ENCODE results near the gene DLGAP1. TPM values are rescaled to one million over a fixed set of nuclear protein-coding genes. Genes with fewer than 3 reads are reported as not detected.

Gene DLGAP1
- total and polyA plus RNA-seq, 7 donors: 0.13 to 2.6 (median 1.3) TPM; not detected in 1

- H3K4me3 ChIP-seq: no peak overlapping the region
- no peaks in the 10 kb centered on the region for H3K9me3 ChIP-seq
- H3K4me1 ChIP-seq: no peaks in the 10 kb centered on the region
- WGBS, 2 donors: 70 to 79% methylated on average over 3 of the region's 3 CpGs
- no peaks in the 10 kb centered on the region for H3K27me3 ChIP-seq
- DNase-seq: no peak
- intact Hi-C loops (cut with DNase I): no loop called here
- TF ChIP-seq CTCF (IDR thresholded peaks at IDR 0.05): no peak
- TF ChIP-seq POLR2AphosphoS5 (IDR thresholded peaks at IDR 0.05): no peak
- no peak for TF ChIP-seq POLR2A (IDR thresholded peaks at IDR 0.05)
- no peak for TF ChIP-seq EP300 (IDR thresholded peaks at IDR 0.05)
- H3K36me3 ChIP-seq: no peaks in the 10 kb centered on the region
- no peak overlapping the region for H3K27ac ChIP-seq
Measured at GRCh38 chr18:3874581-3874980, 580.5 kb downstream of the DLGAP1 start.

GRCh38 chr18:3874125-3874524, 581.0 kb downstream of the DLGAP1 start:
- intact Hi-C loops (cut with DNase I): no loop called here
- no peaks in the 10 kb centered on the region for H3K4me1 ChIP-seq
- no peaks in the 10 kb centered on the region for H3K9me3 ChIP-seq
- no peak overlapping the region for H3K27ac ChIP-seq
- no peaks in the 10 kb centered on the region for H3K36me3 ChIP-seq
- 34 to 73% methylated on average over 7 of the region's 7 CpGs for WGBS, 2 donors
- no peak for DNase-seq
- TF ChIP-seq EP300 (IDR thresholded peaks at IDR 0.05): no peak
- no peak for TF ChIP-seq CTCF (IDR thresholded peaks at IDR 0.05)
- TF ChIP-seq POLR2A (IDR thresholded peaks at IDR 0.05): no peak
- TF ChIP-seq POLR2AphosphoS5 (IDR thresholded peaks at IDR 0.05): no peak
- H3K27me3 ChIP-seq: no peaks in the 10 kb centered on the region
- H3K4me3 ChIP-seq: no peak overlapping the region

- no peaks in the 10 kb centered on the region for H3K9me3 ChIP-seq
- H3K4me1 ChIP-seq: no peaks in the 10 kb centered on the region
- H3K27me3 ChIP-seq: no peaks in the 10 kb centered on the region
- DNase-seq: no peak
- TF ChIP-seq EP300 (IDR thresholded peaks at IDR 0.05) (no peak), POLR2A (IDR thresholded peaks at IDR 0.05) (no peak), POLR2AphosphoS5 (IDR thresholded peaks at IDR 0.05) (no peak), CTCF (IDR thresholded peaks at IDR 0.05) (no peak)
- no peak overlapping the region for H3K4me3 ChIP-seq
- H3K36me3 ChIP-seq: no peaks in the 10 kb centered on the region
- 68 to 85% methylated on average over 1 of the region's 1 CpG for WGBS, 2 donors
- no peak overlapping the region for H3K27ac ChIP-seq
- intact Hi-C loops (cut with DNase I): no loop called here
Measured at GRCh38 chr18:3873698-3874097, 581.4 kb downstream of the DLGAP1 start.

DNA sequence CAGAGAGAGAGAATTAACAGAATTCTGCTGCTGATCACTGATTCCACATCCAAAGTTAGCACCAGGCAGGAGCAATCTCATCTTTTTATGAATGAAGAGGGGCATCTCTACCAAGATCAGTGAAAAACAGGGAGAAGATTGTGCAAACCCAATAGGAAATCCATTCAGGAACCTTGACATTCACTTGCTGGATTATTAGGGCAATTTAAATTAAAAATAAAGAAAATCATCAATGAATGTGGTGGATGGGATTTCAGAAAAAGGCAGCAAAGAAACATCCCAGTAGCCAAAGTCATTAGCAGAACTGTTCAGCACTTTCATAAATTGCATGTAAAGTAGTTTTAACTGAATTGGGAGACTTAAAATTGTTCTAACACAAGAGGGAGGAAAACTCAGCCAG, 581.9 kb downstream of the DLGAP1 start:
- no peak overlapping the region for H3K27ac ChIP-seq
- no peaks in the 10 kb centered on the region for H3K27me3 ChIP-seq
- intact Hi-C loops (cut with DNase I): no loop called here
- no peaks in the 10 kb centered on the region for H3K4me1 ChIP-seq
- no peak overlapping the region for H3K4me3 ChIP-seq
- no peak for TF ChIP-seq EP300 (IDR thresholded peaks at IDR 0.05)
- no peak for TF ChIP-seq POLR2A (IDR thresholded peaks at IDR 0.05)
- TF ChIP-seq POLR2AphosphoS5 (IDR thresholded peaks at IDR 0.05): no peak
- TF ChIP-seq CTCF (IDR thresholded peaks at IDR 0.05): no peak
- no peaks in the 10 kb centered on the region for H3K36me3 ChIP-seq
- H3K9me3 ChIP-seq: no peaks in the 10 kb centered on the region
- DNase-seq: no peak

DNA sequence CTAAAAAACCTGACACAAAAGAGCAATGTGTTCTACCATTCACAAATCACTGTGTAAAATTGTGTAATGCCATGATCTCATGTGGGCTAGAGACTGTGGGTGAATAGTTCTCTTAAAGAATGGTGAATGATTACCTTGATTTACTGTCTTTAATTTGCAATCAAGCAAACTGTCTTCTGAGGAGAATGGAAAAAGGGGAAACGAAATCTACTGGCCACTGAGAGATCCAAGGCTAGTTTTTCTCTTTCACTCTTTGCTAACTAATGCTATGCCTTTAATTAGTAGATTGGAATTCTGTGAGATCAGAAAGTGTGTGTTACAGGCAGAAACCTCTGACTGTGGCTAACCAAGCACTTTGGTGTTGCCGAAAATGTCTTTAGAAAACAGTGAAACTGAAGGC, 582.5 kb downstream of the DLGAP1 start:
- Histone ChIP-seq H3K27me3 (no peaks in the 10 kb centered on the region), H3K9me3 (no peaks in the 10 kb centered on the region), H3K36me3 (no peaks in the 10 kb centered on the region), H3K4me1 (no peaks in the 10 kb centered on the region), H3K27ac (no peak overlapping the region), H3K4me3 (no peak overlapping the region)
- intact Hi-C loops (cut with DNase I): no loop called here
- TF ChIP-seq EP300 (IDR thresholded peaks at IDR 0.05) (no peak), CTCF (IDR thresholded peaks at IDR 0.05) (no peak), POLR2A (IDR thresholded peaks at IDR 0.05) (no peak), POLR2AphosphoS5 (IDR thresholded peaks at IDR 0.05) (no peak)
- DNase-seq: no peak
- WGBS, 2 donors: 43 to 66% methylated on average over 2 of the region's 2 CpGs
